Activated CD8-positive, alpha-beta memory T cell treated with anti-CD3 and anti-CD28 coated beads for 24 hours (primary cell): ENCODE data around the gene GXYLT2.
A peak's percentile ranks its signal among the peaks of the same experiment; 100 is the strongest.

ENCODE experiments used
- DNase-seq: peaks from one replicate; pipeline ENCODE4 v3.0.0-alpha.2; 2020

Gene GXYLT2, protein sequence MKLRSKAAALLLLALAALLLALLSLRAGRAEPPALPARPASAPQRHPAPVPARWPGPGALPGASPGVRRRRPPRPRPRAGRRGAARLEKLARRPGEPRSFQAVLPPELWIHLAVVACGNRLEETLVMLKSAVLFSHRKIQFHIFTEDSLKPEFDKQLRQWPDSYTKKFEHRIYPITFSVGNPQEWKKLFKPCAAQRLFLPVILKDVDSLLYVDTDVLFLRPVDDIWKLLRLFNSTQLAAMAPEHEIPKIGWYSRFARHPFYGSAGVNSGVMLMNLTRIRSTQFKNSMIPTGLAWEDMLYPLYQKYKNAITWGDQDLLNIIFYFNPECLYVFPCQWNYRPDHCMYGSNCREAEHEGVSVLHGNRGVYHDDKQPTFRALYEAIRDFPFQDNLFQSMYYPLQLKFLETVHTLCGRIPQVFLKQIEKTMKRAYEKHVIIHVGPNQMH

DNA sequence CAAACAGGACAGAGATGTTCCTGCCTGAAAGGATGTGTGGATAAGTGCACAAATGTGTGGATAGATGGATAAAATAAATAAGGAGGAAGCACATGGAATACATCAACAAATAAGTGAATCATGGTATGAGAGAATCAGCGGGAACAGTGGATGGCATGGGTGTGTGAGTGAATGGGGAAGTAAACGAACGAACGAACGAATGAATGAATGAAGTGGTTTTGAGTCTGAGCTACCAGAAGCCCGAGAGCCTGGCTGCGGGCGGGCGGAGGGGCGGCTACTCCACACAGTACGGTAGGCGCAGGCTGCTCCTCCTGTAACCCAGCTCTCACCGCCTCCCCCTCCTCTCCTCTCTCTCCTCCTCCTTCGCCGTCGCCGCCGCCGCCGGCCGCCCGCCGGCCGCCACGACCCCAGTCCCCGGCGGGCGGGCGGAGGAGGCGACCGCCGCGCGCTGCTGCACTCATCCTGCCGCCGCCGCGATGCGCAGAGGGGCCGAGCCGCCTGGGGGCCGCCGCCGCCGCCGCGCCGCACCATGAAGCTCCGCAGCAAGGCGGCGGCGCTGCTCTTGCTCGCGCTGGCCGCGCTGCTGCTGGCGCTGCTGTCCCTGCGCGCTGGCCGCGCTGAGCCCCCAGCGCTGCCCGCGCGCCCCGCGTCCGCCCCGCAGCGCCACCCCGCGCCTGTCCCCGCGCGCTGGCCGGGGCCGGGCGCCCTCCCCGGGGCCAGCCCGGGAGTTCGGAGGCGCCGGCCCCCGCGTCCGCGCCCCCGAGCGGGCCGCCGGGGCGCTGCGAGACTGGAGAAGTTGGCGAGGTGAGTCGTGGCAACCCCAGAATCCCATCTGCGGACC is at the start of gene GXYLT2:
TSS of gene GXYLT2 (plus strand) at position 342 of the 841 bp plus-strand sequence. CDS start at position 530, 188 bp downstream.
- peak; percentile 64 for DNase-seq

DNA sequence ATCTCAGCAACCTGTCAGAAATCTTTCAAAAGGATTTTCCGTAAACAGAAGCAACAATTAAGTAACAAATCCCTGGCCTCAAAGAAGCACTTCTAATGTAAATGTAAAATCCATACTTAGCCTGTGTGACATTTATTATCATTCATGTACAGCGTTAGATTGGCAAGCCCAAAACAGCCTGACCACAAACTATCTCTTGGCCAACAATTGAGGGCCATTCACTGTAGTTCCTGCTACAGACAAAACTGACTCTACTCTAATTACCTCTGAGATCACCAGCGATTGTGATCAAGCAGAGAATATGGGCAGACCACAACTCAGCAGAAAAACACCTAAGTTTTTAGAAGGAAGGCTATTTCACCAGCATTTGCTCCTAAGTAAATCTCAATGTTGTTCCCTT is 48.8 kb upstream of the GXYLT2 start:
- no peak for DNase-seq

DNA sequence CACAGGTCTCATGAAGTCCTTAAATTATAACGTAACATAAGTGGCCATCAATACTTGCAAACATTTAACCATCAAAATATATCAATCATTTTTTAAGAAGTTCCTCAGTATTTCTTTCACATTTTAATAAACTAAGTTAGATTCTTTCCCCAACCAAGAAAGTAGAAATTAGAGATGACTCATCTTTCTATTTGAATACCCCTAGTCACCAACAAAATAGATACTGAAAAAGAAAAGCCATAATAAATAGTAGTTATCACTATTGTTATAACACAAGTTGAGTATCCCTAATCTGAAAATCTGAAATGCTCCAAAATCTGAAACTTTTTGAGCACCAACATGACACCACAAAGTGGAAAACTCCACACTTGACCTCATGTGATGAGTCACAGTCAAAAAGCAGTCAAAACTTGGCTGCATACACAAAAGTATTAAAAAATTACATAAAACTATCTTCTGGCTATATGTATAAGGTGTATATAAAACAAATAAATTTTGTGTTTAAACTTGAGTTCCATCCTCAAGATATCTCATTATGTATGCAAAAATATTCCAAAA is 43.3 kb upstream of the GXYLT2 start:
- DNase-seq: no peak

DNA sequence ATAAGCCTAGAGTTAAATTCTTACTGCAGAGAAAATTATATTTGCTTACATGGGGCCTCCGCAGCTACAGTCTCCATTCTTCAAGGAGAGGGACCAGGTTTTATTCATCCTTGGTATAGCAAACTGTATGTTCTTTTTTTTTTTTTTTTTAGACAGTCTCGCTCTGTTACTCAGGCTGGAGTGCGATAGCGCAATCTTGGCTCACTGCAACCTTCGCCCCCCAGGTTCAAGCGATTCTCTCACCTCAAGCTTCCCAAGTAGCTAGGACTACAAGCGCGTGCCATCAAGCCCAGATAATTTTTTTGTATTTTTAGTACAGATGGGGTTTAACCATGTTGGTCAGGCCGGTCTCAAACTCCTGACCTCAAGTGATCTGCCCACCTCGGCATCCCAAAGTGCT is 41.7 kb upstream of the GXYLT2 start:
- no peak for DNase-seq

DNA sequence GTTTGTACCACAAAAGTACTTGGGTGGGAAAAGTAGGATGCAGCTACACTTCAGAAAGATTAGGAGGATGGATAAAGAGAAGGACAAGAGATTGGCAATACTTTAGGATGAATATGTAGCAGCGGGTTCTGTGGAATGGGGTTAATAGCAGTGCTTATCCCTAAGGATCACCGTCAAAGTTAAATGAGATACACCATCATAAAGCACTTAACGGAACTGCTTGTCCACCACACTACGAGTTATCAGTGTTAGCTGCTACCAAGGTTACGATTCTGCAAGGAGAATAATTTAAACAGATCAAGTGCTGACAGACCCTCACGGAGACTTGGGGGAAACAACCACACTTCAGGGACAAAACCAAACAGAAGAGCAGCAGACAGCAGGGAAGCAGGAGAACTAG is 40.6 kb upstream of the GXYLT2 start:
- no peak for DNase-seq

DNA sequence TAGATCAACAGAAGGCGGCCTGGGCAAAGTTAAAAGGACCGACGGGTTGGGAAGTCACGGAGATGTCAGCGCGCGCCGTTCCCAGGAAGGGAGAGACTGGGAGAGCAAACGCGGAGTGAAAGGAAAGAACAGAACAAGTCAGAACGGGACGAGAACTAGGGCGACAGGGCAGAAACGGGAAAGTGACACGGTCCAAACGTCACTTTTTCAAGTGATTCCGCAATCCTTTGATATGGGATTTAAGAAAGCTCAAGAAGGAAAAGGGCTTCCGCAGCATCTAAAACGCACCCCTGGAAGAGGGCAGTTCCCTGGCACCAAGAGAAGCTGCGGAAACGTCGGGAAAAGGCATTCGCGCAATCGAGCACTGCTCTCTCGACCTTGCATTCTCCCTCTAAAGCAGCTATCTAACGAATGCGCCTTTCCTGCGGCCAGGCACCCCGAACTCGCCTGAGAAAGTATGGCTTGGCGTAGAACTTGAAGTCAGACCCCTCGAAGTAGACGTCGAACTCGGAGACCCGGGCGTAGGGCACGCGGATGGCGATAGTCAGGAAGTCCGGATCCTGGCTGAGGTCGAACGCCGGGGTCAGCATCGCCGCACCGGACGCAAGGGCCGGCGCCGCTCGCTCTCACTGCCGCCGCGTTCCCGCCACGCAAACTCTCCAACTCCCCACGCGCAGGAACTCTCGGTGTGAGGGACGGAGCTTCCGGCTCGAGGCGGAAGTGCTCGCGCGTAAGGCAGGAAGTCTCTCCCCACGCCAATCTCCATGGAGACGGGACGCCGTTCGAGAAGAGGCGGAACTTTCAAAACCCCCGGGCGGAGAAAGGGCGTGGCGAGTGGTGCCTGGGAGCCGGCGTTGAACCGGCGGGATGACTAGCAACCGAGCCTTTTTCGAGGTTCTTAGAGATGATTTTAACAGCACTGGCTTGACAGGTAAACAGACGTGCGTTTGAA is 39.8 kb upstream of the GXYLT2 start, which contains the start of gene SHQ1:
TSS of gene SHQ1 (minus strand) at position 695 of the 952 bp plus-strand sequence. CDS start at position 590, 105 bp downstream.
- peak; percentile 96 for DNase-seq

DNA sequence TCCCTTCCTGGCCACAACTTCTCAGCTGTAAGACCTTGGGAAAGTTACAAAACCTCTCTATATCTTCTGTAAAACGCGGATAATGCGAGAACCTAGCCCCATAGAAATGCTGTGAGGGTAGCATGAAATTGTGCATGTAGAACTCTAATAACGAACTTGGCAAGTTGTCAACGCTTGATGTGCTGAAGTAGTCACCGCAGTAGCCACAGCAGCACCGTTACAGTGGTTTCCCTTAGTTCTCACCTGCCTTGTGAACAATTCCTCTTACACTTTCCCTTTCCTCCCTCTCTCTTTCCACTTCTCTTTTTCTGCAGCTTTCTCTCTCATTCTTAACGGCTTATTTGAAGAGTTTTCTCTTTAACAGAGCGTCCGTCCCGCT is 39.2 kb upstream of the GXYLT2 start:
- DNase-seq: no peak

DNA sequence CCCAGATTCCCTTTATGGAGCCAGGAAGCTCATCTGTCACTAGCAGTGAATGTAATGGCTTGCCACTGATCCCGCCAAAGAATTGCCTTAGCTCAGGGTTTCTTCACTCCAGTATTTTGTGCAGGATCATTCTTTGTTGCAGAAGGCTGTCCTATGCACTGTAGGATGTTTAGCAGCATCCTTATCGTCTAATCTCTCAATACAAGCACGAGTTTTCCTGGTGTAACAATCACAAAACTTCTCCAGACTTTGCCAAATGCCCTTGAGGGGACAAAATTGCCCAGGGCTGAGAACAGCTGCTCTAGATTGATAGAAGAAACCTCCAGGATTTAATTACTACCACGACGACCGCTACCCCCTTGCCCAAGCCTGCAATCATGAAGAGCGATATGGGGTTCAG is 32.8 kb upstream of the GXYLT2 start:
- no peak for DNase-seq

DNA sequence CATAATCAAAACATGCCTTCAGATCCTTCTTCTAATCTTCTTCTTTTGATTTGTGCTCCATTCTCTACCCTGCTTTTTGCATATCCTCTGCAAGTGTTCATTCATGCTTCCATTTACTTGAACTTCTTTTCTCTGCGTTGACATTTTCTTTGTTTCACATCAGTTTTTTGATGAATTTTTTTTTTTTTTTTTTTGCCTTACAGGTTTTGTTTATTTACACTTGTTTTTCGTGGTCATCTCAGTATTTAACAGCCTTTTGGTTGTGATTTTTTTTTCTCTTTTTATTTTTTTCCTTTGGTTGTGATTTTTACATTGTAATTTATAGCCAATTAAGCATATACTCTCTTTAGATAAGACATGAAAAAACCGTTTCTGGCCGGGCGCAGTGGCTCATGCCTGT is 27.8 kb upstream of the GXYLT2 start:
- DNase-seq: no peak

DNA sequence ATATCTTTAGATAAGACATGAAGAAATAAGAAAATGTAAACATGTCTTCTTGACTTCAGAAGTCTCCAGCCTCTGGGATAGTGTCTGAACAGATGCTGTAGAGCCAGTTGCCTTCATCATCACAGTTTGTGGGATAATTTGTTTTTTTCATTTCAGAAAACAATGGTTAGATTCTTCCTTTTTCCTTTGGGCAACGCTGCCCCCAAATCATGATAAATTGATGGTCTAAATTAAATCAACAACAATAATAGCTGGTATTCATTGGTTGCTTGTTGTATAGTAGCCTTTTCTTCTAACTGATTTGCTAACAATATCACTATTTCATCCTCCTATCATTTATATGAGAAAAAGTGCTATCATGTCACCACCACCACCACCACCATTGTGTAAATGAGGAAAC is 27.0 kb upstream of the GXYLT2 start:
- no peak for DNase-seq

DNA sequence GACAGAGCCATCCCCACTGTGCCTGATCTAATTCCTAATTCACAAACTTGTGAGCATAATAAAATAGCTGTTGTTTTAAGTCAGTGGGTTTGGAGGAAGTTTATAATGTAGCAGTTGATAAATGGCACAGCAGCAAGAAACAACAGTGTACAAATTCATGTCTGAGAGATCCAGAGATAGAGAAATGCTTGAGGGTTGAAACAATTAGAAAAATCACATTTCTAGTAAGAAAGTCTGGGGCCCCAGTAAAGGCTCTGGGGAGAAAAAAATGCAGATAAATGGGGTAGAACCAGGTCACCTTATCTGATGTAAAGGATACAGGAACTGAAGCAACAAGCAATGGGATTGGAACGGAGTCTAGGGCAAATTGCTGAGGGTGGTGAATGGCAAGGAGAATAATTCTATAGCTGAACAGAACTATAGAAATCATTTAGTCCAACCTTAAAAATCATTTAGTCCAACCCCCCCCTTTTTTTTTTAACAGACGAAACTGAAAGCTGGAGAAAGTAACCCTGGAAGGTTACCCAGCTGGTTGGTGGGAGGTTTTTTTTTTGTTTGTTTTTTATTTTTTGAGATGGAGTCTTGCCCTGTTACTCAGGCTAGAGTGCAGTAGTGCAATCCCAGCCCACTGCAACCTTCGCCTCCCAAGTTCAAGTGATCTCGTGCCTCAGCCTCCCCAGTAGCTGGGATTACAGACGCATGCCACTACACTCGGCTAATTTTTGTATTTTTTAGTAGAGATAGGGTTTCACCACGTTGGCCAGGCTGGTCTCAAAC is 25.3 kb upstream of the GXYLT2 start:
- DNase-seq: no peak

DNA sequence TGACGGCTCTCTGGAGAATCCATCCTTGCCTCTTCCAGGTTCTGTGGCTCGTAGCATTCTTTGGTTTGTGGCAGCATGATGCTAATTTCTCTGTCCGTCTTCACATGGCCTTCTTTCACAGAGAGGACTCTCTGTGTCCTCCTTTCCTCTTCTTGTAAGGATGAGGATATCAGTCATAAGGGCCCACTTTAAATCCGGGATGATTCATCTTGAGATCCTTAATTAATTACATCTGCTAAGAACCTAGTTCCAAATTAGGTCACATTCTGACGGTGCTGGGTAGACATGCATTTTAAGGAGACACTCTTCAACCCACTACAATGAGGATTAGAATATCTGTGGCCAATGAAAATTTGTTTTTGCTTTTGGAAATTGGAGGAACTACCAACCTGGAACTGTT is 15.7 kb upstream of the GXYLT2 start:
- DNase-seq: no peak

DNA sequence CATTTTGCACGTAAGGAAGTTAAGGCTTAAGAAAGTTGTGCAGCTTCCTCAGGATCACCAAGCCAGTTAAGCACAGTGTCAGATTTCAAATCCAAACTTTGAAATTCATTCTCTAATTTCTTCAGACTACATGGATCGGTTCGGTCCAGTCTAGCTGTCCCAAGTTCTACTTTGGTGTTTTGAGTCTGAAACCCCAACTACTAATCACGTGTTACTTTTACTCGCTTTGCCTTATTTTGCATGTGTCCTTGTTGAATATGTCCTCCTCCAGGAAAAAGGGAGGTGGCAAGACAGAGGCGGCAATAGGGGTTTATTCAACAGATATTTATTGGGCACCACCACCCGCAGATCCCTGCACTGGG is 522 bp upstream of the GXYLT2 start:
- no peak for DNase-seq

DNA sequence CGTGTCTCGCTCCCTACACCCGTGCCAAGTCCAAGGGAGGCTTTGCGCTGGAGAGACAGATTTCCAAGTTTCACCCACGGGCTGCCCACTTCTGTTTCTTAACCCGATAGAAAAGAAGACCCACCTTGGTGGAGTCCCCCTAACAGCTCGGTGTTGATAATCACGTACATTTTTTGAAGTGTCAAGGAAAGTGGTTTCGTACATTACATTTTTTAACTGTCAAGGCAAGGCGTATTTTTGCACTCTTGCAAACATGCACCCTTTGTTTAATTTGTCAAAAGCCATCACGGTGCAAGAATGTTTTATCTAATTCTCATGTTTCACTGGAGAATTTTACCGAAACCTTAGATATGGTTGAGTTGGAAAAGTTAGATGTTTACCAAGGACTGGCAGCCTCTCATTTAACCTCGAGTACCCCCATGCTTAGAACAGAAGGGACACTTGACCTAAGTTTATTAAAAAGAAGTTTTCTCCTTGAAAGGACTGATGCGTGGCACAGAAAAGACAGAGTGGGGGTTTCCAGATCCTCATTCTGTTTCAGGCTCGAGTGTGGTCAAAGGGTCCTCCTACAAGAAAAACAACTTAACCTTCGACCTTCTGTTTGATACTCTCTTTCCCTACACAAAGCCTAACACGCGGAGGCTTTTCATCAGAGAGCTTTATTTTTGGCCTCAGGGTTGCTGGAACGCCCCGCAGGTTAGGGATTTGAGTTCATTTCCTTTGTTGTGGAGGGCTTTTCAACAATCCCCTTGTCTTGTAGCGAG is 882 bp downstream of the GXYLT2 start:
- DNase-seq: no peak

DNA sequence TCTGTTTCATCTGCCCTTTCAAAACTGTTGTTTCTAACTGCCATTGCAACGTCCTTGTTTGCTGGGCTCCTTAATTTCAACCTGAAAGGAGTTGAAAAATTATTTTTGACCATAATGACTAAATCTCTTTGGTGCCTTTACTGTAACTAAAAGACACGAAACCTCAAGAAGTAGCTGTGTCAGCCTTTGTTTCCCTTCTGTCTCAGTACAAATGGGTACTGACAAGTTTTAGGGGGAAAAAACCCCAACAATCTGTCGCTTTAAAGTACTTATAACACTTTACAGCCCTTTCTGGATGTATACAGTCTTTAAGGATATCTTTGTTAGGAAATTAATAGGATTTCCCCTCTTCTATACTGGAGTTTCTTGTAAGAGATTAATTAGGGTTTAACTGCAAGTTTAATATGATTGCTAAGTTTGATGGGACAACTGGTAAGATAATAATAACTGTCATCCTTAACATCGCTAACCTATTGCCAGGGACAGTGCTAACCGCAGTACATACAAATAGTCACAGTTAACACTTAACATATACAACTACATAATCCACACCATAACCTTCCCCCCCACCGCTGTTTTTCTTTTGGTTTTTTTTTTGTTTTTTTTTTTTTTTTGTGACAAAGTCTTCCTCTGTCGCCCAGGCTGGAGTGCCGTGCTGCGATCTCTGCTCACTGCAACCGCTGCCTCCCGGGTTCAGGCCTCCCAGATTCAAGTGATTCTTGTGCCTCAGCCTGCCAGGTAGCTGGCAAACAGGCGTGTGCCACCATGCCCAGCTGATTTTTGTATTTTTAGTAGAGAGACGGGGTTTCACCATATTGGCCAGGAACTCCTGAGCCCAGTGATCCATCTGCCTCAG is 1.7 kb downstream of the GXYLT2 start:
- DNase-seq: no peak

DNA sequence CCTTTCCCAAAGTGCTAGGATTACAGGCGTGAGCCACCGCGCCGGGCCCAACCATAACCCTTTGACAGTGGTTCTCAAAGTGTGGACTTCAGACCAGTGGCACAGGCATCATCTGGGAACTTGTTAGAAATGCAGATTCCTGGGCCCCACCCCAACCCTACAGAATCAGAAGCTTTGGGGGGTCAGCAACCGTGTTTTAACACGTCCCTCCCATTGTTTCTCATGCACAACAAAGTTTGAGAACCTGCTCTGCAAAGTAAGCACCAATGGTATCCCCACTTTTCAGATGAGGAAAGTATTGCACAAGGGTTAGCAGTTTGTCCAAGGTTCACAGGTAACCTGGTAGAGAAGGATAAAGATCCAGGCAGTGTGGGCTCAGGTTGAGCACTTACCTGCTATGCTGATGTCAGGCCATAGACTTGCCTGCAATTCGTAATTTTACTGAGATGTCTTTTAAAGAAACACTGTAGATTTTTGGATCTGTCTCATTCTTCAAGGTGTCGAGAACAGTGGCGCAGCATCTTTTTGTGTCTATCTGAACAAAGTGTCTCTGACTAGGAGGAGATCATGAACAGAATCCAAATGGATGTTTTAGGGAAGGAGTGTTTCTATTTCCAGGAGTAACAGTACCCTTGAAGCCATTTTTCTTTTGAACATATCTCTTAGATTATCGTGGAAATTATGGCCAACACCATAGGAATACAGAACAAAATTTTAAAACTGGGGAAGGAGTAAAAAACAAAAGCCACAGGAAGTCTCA is 2.5 kb downstream of the GXYLT2 start:
- no peak for DNase-seq

DNA sequence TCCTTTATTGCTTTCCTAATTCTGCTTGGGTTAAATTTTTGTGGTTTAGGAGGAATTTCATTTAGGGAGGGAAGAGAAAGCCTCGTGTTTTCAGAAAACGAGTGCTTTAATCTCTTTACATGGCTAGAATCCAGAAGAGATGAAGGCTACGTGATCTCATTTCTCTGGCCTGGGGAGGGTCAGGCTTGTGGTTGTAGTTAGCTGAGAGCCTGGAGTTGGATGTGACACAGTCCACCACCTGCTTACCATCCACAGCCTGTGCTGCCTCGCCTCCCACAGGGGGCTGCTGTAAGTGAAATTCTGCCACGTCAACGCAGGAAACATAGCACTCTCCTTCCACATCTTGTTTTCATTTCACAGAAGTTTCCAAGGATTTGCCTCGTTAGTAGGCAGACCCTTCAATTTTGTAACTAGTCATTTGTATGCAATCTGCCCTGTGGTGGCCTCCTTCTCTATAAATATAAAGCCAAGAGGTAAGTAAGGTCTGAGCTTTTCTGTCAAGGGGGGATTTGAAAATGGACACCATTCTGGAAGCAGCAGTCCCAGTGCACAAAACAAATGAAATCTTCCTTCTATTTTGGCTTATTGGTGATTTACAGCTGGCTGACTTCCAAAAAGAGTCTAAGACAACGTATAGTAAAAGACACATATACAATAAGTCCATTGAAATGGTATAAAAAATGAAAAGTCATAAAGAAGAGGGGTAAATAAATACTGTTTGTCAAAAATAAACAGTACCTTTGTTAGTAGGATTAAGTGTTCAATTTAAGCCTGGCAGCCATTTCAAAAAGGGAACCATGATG is 3.4 kb downstream of the GXYLT2 start:
- no peak for DNase-seq

DNA sequence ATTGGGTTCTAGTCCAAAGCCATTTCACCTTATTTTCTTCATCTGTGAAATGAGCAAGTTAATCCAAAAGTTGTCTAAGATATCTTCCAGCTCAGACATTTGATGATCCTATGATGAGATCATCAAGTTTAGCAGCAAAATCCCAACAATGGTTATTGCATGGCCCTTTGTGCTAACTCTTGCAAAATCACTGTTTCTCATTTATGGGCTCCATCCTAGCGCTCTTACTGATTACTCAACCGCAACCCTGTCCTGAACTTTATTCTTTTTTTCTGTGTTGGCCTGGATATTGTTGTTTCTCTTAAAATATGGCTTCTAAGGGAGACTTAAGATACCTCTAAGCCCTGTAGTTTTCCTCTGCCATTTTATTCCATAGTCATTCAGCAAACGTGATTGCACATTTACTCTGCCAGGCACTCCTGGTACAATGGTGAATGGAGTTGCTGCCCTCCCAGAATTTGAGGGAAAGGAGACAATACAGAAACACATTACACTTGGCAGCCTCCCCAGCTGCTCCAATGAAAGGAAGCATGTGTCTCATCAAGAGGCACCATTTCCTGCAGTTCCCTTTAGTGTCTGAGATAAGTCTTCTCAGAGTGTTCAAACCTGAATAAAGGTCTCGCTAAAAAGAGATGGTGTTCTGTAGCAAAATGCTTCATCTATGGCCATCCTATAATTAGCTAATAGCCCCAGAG is 4.4 kb downstream of the GXYLT2 start:
- no peak for DNase-seq
